HG03378 (cell line): ENCODE results near the gene URB1.

Source experiments
- ATAC-seq: cut with Tn5 transposase; IDR thresholded peaks from one replicate; pipeline ENCODE4 v1.9.1; 2021; ENCODE audit warnings: mild to moderate bottlenecking, moderate library complexity; ENCODE audit not compliant: unreplicated experiment

Gene URB1

DNA sequence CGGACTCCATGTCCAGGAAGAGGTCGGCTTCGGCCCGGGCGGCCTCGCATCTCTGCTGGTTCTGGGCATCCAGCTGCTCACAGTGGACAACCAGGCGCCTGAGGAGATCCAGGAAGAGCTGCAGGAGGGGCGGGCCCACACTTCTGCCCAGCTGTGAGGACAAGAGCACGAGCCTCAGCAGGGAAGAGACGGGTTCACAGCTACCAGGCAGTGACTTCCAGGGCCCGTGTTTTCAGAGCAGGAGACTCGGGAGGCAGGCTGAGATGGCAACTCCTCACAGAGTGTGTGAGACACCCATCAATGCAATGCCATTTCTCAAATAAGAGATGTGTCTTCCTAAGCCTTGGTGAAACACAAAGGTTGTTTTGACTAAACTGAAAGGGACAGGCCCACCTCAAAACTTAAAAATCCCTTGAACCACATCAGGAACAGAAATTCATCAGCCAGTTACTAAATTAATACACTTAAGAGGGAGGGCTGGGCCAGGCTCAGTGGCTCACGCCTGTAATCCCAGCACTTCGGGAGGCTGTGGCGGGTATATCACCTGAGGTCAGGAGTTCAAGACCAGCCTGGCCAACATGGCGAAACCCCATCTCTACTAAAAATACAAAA lies 43.4 kb downstream of the URB1 start:
- ATAC-seq = no peak

DNA sequence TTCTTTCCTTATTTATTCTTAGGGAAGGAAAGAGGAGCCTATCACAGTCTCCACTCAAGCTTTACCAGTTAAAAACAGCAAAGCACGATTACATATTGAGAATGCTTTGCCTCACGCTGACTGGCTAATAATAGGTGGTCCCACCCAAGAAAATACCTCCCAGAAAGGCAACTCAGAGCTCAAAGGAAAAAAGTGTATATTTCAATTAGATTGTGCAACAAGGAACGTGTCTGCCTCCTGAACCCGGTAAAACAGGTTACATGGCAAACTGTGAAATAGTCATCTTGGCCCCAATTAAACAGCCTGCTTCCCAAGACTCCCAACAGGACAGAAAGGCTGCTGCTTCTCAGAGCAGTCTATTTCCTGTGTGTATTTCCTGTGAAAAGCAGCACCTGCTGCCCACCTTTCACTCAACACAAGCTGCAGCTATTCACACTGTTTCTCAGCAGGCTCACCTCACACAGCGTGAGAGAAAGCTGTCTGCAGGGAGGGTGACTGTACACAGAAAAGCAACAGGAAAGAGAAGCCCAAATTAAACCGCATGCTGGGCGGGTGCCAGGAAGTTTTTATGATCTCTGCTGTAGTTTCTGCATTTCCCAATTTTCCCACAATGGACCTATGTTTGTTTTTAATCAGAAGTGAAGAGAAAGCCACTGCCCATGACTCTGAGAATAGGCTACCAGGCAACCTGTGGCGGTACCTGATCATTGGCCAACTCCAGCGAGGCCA lies 44.0 kb downstream of the URB1 start:
- ATAC-seq = no peak

DNA sequence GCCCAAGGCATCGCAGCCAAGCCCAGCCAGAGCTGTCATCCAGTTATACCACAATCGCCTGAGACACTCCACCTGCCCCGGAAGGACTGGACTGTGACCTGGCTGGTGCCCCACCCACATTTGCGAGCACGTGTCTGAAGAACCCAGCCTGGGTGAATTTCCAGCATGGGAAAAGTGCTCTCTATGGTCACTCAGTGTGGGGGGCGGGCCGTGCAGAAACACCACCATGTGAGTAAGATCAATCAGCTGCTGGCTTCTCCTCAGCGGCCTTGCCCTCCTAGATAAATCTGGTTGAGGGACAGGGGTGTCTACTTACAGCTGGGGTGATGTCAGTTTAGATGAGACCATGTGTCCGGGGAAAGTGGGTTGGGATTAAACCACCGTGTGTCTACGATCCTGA lies 44.8 kb downstream of the URB1 start:
- ATAC-seq = no peak

DNA sequence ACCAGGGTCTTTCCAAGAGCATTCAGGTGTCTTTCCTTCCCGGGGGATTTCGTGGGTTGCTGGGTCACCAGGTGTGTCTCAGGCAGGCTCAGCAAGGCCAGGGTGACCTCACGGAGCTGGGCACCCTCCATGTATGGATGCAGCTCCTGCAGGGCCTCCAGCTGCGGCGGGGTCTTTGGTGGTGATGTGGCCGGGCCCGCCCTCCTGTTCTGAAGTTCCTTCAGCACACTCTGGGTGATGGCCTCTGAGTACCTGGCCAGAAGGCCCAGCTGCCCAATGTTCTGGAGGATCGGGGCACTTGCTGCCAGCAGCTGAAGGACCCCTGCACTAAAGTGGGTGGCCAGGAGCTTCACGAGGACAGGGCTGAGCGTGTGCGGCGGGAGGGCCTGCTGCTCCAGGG lies 45.5 kb downstream of the URB1 start:
- no peak for ATAC-seq

DNA sequence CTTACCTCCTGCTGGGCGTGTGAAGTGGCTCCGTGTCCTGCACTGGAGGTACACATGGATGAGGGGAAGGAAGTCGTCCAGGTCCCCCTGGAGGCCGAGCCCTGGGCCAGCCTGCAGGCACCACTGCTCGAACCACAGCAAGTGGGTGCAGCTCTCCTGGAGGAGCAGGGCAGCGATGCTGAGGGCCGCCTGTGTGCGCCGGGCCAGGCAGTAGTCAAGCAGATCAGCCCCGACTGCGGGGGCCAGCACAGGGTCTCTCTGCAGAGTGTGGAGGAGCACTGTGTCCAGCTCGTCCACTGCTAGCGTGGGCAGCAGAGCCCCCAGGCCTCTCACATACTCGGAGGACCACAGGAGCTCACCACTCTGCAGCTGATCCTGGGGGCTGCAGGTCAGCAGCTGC lies 45.9 kb downstream of the URB1 start:
- no peak for ATAC-seq

DNA sequence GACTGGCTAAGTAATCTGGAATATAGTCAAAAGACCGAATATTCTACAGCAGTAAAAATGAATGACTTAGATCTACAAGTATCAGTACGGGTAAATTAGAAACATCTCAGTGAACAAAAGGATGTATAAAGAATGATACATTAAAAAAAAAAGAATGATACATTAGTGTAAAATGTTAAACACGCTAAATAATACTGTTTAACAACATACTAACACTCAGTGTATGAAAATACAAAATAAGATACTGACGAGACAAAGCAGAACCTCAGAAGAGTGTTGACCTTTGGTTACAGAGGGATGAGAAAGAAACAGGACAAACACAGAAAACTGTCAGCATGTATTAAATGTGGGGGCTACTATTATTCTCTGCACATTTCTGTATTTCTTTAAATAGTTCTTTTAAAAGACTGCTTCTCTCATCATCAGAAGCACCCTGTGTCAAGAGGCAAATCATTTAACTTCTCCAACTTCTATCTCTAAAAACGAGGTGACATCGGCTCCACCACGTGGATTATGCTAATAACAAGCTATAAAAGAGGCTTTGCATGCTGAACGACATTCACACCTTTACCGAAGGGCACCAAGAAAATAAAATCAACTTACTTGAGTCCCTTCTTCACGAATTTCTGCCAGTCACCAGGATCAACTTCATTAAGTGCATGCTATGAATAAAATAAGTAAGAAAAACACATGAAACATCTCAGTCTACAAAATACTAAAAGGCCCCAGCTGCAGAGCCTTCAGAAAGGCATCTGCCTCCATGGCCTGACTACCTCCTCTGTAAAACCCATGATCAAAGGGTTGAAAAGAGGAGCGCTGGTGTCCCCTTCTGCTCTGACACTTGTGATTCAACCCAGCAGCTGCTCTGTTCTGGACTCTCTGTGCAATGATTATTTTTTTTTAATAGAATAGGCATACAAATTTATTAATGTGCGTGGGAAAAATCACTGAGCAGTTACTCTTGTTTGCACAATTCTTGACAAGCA lies 51.7 kb downstream of the URB1 start:
- no peak for ATAC-seq

DNA sequence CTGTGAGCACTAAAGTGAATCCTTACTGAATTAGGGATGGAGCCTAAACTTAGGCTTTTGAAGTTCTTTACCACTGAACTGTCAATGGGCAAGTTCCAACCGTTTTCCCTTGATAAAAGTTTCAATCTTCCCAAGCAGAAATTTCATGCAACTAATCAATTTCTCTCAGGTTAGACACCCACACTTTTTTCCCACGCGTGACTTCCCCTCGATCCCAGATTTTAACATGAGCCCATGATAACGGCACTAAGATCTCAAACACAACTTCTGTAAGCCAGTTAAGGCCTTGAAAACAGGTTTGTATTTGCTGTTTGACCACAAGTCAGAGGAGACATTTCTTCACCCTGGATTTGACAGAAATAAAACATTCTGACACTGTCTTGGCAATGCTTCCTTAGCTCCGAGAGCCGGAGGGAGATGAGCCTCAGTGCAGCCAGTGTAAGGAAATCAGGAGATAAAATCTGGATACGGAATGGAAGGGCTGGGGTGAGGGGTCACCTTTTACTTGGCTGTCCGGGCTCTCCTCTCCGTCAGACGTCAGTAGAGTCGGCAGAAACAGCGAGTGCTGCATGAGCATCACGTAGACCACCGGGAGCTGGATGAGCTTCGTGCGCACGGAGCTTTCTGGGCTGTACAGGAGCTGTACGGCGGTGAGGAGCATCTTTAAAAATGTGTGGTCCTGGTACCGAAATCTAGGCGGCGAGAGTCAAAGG lies 54.4 kb downstream of the URB1 start:
- ATAC-seq = no peak

DNA sequence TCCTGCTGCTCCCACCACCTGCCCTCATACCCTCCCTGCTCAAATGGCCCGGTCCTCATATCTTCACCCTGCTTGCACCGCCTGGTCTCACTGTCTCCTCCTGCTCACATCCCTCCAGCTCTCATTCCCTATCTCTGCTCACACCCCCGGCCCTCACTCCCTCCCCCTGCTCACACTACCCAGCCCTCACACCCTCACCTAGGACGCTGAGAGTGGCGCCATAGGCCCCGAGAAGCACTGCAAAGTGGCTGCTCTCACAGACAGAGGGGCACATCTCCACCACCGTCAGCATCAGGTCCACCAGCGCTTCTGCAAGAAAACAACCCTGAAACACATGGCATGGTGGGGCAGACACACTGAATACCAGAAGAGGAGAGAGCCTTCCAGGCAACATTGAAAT lies 55.6 kb downstream of the URB1 start:
- ATAC-seq = no peak

DNA sequence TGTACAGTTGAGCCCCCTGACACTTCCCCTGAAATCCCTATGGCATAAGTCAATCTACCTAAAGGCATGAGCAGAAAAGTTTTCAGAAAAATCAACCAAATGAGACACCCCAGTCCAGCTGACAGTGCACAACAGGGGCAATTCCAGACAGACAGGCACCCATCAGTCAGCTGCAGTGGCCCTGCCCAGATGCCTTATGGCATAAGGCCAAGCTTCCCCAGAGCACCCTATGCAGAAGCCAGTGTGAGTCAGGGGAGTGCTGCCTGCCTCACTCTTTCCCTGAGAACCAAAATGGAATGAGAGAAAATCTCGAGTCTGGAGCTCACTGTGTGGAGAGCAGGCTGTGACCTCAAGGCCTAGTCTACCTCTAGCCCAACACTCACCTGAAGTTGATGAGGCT lies 56.1 kb downstream of the URB1 start:
- no peak for ATAC-seq

DNA sequence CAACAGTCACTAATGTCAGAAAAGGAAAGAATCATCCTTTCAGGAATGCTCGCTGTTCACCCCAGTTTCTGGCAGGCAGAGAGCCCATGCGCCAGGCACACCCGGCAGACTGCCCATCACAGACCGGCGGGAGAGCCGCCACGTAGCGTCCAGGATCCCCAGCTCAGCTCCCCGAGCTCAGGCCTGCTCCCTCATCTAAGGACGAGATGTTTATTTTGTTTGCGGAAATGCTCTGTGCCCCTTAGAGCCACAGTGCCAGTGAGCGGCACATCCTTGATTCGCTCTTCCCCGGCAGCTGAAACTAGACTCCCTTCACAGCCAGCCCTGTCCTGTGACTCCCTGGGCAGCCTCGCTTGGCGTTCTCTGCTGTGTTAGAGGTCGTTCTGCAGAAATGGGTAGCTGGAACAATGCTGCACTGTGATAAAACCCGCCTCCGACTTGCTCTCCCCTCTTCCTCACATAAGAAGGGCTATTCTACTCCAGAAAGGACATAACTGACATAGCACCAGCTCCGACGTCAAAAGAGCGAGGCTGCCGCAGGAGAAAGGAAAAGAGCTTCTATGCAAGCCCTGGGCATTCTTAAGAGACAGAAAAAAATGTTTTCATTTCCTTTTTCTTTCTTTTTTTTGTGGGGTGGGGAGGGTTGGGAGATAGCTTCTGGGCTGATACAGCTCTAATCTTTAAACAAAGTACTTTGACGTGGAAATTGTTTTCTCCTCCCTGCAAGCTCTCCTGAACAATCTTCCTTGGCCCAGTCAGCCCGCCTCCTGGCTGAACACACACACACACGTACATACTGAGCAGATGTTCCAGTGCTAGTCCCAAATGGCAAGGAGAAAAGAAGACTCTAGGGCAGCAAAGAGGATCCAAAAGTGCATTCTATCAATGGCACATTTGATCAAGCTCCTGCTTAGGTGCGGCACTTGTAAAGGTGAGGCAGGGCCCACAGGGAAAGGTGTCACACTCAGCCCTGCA lies 56.9 kb downstream of the URB1 start:
- ATAC-seq = no peak

DNA sequence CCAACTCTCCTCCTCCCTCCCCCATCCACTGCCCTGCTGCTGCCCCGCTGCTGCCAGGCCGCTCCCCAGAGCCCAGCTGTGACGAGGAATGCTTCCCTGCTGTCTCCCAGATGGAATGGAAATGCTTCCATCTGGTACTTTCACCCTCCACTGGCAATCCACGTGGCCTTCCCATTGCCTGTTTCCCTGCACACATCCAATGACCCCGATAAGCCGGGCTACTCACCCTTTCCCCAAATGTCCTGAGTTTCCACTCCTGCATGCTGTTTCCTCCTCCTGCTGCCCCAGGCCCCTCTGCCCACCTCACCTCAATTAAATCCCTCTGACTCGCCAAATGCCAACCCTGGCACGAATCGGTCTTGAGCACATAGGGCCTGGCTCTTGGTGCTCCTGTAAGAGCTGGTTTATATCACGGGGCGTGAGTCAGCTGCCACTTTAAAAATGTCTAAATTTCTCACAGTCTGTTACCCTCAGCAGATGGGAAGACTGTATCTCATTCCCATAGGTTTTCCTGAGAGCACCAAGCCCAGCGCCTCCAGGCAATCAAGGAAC lies 57.8 kb downstream of the URB1 start:
- ATAC-seq = no peak

DNA sequence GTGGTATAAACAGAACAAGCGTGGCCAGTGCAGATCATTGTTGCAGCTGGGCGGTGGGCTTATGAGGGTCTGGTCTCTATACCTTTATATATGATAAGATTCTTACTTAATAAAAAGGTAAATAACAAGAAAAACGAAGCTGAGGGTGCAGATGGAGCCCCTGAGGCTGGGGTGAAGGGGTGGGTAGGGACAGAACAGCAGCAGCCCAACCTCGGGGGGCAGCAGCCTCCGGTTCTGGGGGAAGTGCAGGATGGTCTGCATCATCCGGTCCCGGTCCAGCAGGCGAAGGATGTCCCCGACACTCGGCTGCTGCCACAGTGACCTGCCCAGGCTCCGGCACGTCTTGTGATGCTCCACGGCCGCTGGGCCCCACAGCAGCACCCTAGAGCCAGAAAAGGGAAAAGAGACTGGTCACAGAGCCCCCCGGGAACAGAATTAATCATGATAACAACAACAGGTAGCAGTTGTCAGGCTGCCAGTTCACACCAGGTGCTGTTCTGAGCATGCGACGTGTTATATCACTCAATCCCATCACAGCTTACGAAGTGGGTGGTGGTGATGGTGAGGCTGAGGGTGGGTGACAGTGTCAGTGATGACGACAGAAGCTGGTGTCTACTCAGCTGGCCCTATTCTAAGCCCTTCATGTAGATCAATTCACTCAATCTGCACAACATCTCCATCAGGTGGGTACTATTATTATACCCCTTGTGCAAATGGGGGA lies 58.7 kb downstream of the URB1 start:
- ATAC-seq = no peak

DNA sequence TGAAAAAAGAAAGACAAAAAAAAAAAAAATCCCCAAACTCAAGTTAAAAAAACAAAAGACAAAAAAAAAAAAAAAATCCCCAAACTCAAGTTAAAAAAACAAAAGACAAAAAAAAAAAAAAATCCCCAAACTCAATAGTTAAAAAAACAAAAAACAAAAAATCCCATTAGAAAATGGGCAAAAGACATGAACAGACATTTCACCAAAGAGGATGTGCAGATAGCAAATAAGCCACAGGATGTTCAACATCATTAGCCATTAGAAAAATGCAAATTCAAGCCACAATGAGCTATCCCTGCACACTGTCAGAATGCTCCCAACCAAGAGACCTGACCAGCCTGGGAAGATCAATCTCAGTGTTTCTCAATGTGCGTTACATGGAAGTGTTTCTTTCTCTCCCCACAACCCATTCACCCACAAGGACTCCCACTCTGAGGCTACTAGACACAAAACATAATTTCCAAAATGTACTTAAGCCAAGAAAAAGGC lies 60.3 kb downstream of the URB1 start:
- ATAC-seq = no peak

DNA sequence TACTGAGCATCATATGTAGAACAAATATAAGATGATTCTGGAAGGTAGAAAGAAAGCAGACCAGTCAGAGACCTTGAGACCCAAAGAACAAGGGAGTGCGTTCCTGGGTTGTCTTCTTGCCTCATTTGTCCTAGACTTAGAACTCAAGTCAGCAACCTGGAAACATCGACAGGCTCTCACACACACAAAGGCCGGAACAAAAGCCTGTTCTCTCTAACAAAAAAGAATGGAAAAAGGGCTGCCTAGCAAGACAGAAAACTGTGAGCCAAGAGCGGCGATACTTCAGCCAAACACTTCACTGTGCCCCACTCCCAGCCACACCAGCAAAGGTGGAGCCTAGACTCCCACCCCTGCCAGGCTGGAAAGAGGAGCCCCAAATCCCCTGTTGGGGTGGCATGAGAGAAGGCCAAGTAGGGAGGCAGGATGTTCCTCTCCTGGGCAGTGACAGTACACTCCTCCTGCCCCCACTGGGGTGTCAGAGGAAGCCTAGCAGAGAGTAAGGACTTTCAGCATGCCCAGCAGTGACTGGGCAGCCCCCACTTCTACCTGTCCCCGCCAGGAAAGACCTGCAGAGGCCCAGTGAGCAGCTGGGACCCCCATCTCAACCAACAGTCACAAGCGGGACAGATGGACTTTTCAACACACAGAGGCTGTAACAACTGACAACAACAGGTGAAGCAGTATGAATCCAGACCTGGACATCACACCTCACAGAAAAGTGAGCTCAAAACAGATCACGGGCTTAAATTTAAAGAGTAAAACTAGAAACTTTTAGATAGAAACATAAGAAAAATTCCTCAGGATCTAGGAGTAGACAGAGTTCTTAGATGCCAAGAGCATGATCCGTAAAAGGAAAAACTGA lies 61.1 kb downstream of the URB1 start:
- ATAC-seq = no peak

DNA sequence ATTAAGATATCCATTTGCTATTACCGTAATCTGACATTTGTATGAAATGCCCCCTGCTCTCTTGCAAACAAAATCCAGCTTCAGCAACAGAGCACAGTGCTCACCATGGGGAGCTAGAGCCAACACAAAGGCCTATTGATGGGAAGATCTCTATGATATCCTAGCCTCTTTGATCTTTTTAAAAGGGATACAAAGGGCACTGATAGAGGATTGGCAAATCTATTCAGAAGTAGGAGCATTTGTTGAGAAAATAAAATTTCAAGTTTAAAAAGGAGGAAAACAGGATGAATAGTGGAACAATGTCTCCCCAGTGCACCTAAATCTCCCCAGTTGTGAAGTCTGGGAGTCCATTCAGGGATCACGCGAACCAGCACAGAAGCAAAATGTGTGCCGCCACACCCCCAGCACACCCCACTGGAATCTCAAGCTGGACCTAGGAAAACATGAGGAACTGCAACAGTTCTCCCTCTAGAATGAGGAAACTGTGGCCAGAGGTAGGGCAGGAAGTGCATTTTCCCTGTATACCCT lies 62.0 kb downstream of the URB1 start:
- ATAC-seq = no peak

DNA sequence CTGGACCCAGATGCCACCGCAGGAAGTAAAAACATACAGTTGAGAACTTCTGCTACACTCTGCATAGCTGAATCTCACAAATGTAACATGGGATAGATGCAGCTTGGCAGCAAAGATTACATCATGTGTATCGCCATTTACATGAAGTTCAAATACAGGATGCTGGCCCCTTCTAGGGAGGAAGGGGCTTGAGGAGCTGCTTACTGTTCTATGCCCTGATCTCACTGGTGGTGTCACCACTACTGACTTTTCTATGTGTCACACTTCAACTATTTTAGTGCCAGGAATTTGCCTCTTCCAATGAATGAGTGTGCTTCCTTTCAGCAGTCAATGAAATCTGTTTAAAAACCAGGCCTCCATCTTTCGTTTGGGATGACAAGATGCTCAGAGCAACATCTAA lies 63.0 kb downstream of the URB1 start:
- no peak for ATAC-seq

DNA sequence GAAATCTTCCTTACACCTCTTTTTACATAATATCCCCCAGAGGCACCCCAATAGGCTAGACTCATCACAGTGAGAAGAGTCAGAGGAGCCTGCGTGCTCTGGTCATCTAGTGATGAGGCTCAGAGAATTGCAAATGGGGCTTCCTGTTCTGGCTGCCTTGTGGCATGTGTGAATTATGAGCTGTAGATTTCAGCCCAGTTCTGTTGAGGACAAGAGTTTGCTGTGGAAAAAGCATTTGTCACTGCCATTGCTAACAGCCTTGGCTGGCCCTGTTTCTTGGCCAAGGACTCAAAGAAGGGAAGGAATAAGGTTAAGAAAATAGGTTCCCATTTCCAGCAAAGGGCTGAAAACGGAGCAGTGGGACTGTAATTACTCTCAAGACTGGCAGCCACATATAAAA lies 63.5 kb downstream of the URB1 start:
- no peak for ATAC-seq

DNA sequence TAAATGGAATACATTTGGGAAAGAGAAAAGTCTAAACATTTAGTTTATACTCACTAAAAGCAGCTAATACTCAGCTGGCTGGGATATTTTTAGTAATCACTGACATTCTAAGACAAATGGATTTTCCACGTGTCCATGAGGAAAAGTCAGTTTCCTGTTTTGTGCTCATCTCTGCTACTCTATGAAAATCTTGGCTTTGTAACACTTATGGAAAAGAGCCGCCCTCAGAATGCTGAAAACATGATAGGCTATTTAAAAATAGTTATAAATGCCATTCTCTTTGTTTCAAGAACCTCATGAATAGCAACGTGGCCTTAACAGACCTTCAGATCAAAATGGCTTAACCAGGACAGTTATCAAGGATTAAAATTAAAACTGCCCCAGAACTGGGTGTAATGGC lies 64.2 kb downstream of the URB1 start:
- no peak for ATAC-seq
